Measurements from ENCODE around the gene TSKU.
"Not testable (repeated sequence)": the region's sequence is repeated elsewhere in the genome, so short reads cannot be mapped to it uniquely, and the experiment has no call there.

Gene TSKU

DNA sequence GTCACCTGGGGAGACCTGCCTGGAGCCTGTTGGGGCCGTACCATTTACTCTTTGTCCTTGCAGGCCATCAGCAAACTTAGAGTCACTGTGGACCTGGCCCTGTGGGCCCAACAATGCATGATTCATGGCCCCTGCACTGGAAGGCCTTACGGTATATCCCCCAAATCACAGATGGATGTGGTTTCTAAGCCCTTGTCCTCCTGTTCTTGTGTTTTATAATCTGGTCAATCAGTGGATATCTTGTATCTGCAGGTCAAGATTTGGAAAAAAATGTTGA is 6.2 kb downstream of the TSKU start:
- DNase-seq, result no peak

GRCh38 chr11:76790251-76790650 is 7.1 kb downstream of the TSKU start:
- DNase-seq, result no peak

- DNase-seq, result not testable (repeated sequence)
These were observed 8.0 kb downstream of the TSKU start for GRCh38 chr11:76791002-76791770.

- DNase-seq, result no peak
These were observed 8.7 kb downstream of the TSKU start for GRCh38 chr11:76791861-76792260.

- DNase-seq, result no peak
These were observed 9.5 kb downstream of the TSKU start for GRCh38 chr11:76792505-76793264.

- peak; percentile 20 for DNase-seq
These were observed 10.5 kb downstream of the TSKU start for GRCh38 chr11:76793391-76794291.

DNA sequence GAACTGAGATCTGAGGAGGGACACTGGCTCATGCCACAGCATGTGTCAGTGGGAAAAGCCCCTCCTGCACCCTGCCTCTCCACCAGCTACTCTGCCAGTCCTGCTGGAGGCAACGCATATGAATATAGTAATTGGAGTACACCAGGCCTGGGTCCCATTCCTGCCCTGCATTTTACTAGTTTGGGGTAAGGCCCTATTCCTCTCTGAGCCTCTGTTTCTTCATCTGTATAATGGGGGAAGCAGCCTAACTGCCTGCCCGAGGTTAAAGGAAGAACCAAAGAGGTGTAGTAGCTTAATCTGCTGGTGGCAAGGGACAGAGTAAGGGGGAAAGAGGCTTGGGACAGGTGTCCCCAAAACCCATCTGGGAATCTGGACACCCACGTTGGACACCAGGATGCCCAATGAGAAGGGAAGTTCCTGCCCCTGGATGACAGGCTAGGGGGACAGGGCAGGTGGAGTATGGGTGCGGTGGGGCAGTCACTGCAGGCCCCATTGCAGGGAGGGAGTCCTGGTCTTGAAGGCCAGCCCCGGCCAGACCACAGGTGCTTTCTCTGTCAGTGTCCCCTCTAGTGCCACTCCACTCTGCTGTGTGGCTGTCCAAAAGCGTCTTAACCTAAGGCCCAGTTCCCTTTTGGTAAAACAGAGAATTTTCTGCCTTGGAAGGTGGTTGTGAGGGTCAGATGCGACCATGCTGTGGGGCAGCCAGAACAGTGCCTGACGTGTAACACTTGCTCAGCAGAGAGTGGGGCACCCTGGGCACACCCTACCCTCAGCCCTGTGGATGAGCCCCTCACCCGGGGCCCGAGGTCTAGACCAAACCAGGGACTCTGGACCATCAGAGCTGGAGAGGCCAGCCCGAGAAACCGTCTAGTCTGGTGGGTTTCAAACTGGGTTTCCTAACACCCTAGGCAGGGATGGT is 11.5 kb downstream of the TSKU start:
- no peak for DNase-seq

DNA sequence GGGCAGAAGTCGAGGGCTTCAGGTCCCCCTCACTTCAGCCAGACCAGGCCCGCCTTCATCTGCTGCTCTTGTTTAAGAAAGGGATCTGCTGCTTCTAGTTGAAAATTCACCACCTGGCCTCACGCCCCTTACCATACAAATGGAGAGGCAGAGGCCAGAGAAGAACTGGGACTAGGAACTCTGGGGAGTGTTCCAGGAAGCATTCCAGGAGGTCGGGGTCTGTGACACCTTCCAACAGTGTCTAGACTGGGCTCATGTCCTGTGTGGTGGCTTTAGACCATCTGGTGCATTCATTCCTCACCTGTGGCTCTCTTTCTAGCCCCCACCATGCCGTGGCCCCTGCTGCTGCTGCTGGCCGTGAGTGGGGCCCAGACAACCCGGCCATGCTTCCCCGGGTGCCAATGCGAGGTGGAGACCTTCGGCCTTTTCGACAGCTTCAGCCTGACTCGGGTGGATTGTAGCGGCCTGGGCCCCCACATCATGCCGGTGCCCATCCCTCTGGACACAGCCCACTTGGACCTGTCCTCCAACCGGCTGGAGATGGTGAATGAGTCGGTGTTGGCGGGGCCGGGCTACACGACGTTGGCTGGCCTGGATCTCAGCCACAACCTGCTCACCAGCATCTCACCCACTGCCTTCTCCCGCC is 12.3 kb downstream of the TSKU start:
- no peak for DNase-seq

- DNase-seq, result no peak
These were observed 12.8 kb downstream of the TSKU start for GRCh38 chr11:76795936-76796441.

DNA sequence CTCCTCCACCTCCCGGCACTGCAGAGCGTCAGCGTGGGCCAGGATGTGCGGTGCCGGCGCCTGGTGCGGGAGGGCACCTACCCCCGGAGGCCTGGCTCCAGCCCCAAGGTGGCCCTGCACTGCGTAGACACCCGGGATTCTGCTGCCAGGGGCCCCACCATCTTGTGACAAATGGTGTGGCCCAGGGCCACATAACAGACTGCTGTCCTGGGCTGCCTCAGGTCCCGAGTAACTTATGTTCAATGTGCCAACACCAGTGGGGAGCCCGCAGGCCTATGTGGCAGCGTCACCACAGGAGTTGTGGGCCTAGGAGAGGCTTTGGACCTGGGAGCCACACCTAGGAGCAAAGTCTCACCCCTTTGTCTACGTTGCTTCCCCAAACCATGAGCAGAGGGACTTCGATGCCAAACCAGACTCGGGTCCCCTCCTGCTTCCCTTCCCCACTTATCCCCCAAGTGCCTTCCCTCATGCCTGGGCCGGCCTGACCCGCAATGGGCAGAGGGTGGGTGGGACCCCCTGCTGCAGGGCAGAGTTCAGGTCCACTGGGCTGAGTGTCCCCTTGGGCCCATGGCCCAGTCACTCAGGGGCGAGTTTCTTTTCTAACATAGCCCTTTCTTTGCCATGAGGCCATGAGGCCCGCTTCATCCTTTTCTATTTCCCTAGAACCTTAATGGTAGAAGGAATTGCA is 13.5 kb downstream of the TSKU start:
- DNase-seq, result no peak

GRCh38 chr11:76797341-76798201 is 14.4 kb downstream of the TSKU start:
- no peak for DNase-seq

GRCh38 chr11:76798202-76798581 is 15.0 kb downstream of the TSKU start:
- DNase-seq, result no peak

DNA sequence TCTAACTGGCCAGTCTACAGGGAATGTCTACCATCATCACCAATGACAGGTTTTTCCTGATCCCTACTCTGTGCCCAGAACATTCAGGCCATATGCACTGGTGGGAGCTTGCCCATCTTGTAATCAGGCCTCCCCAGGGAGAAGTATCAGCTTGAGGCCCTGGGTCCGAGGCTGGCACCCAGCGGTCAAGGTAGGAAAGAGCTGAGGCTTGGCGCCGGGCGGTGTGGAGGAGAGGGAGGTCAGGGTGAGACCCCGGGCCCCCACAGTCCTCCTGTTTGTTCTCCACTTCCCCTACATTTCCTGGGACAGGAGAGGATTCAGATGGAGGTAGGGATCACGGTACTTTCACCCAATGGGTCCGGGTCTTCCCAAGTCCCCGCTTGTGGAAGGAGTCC is 15.5 kb downstream of the TSKU start:
- DNase-seq, result no peak

- peak; percentile 78 for DNase-seq
These were observed 16.1 kb downstream of the TSKU start for GRCh38 chr11:76799066-76799804.

DNA sequence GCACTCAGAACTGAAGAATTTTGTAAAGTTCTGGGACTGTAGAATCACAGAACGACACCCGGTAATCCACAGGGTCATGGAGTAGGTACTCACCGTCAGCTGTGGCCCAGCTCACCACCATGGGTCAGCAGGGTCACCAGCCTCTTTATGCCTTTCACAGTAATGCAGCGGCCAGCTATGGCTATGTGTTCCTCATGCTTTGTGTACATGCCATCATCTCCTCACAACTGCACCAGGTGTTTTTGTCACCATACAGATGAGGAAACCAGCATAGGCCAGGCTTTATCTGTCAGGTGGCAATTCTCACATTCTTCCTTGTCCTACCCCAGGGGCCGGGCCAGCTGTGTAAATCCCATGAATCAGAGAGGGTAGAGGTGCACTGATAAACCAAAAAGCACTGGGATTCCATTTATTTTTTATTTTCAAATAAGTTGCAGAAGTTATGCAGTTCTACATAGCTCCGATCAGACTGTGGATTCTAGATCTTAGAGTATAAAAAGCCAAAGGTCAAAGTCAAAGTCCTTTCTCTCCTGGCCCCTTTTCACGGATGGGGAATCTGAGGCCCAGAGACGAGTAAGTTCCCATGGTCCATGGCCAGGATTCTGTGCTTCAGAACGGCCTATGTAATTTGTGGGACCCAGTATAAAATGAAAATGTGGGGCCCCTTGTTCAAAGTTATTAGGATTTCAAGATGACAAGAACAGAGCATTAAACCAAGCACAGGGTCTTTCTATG is 17.5 kb downstream of the TSKU start:
- no peak for DNase-seq

GRCh38 chr11:76801225-76801624 is 18.1 kb downstream of the TSKU start:
- no peak for DNase-seq

GRCh38 chr11:76801736-76802135 is 18.6 kb downstream of the TSKU start:
- DNase-seq, result no peak

DNA sequence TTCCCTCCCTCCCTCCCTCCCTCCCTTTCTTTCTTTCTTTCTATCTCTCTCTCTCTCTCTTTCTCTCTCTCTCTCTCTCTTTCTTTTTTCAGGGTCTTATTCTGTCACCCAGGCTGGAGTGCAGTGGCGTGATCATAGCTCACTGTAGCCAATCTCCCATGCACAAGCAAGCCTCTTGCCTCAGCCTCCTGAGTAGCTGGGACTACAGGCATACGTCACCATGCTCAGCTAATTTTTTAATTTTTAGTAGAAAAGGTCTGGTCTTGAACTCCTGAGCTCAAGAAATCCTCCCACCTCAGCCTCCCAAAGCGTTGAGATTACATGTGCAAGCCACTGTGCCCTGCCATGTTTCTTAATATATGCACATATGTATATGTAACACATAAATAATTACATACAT is 19.0 kb downstream of the TSKU start:
- DNase-seq, result no peak

GRCh38 chr11:76802621-76803020 is 19.5 kb downstream of the TSKU start:
- DNase-seq, result no peak

Data from NCI-H1092 (cell line).